HG03135 (cell line): Measurements from ENCODE around the gene AKT1S1.
A peak's percentile ranks its signal among the peaks of the same experiment; 100 is the strongest.

Experiments used
- ATAC-seq: cut with Tn5 transposase; IDR thresholded peaks from one replicate; pipeline ENCODE4 v1.9.1; 2021; ENCODE audit warnings: mild to moderate bottlenecking, moderate library complexity; ENCODE audit not compliant: unreplicated experiment

AKT1S1 gene

GRCh38 chr19:49887037-49887664 lies 10.0 kb upstream of the AKT1S1 start:
- ATAC-seq, result no peak

GRCh38 chr19:49884760-49885159 lies 7.6 kb upstream of the AKT1S1 start:
- ATAC-seq, result no peak

- no peak for ATAC-seq
These were observed 7.0 kb upstream of the AKT1S1 start for GRCh38 chr19:49884109-49884508.

- ATAC-seq, result no peak
These were observed 5.9 kb upstream of the AKT1S1 start for GRCh38 chr19:49883094-49883493.

- no peak for ATAC-seq
These were observed 5.5 kb upstream of the AKT1S1 start for GRCh38 chr19:49882643-49883042.

- no peak for ATAC-seq
These were observed 4.7 kb upstream of the AKT1S1 start for GRCh38 chr19:49881672-49882394.

- no peak for ATAC-seq
These were observed 4.0 kb upstream of the AKT1S1 start for GRCh38 chr19:49881186-49881585.

- ATAC-seq, result no peak
These were observed 3.2 kb upstream of the AKT1S1 start for GRCh38 chr19:49880162-49880869.

- ATAC-seq, result no peak
These were observed 2.2 kb upstream of the AKT1S1 start for GRCh38 chr19:49879243-49879963.

- no peak for ATAC-seq
These were observed 1.6 kb upstream of the AKT1S1 start for GRCh38 chr19:49878744-49879070.

- peak; percentile 47 for ATAC-seq
These were observed 956 bp upstream of the AKT1S1 start for GRCh38 chr19:49877879-49878743.

- peak; percentile 41 for ATAC-seq
These were observed 634 bp downstream of the AKT1S1 start for GRCh38 chr19:49876422-49877019.

GRCh38 chr19:49875857-49876421 lies 1.2 kb downstream of the AKT1S1 start:
- no peak for ATAC-seq

GRCh38 chr19:49875177-49875576 lies 2.0 kb downstream of the AKT1S1 start:
- ATAC-seq, result no peak

GRCh38 chr19:49874503-49875157 lies 2.5 kb downstream of the AKT1S1 start:
- ATAC-seq, result no peak

- no peak for ATAC-seq
These were observed 3.3 kb downstream of the AKT1S1 start for GRCh38 chr19:49873834-49874233.

- ATAC-seq, result no peak
These were observed 4.0 kb downstream of the AKT1S1 start for GRCh38 chr19:49873129-49873521.

GRCh38 chr19:49872245-49873128 lies 4.7 kb downstream of the AKT1S1 start:
- no peak for ATAC-seq
